Calu3 (cell line): Measurements from ENCODE around the gene MCC. TPM values are rescaled to one million over a fixed set of nuclear protein-coding genes. Genes with fewer than 3 reads are reported as not detected.
A peak's percentile ranks its signal among the peaks of the same experiment; 100 is the strongest.

Experiments
- BruUV-seq: library from RNA; stranded (reverse); fragments of 400-500 nt; replicated peaks from 2 replicates; lab custom pipeline; 2021; lab: Mats Ljungman, UMichigan
- CTCF ChIA-PET: fragments of 300-600 bp; sonication (Branson Sonifier 250); formaldehyde crosslinking; loops from one replicate; lab custom pipeline; 2022; ENCODE audit warnings: antibody characterized with exemption; lab: Charles Lee
- DNase-seq: peaks from one replicate; pipeline ENCODE4 v3.0.0; 2022
- H3K27ac Mint-ChIP-seq: one replicate; pipeline ENCODE4 v1.8.0; 2022; ENCODE audit warnings: mixed read lengths; ENCODE audit not compliant: unreplicated experiment
- H3K27me3 Mint-ChIP-seq: one replicate; pipeline ENCODE4 v1.8.0; 2022; ENCODE audit warnings: mixed read lengths; ENCODE audit not compliant: unreplicated experiment
- H3K36me3 Mint-ChIP-seq: one replicate; pipeline ENCODE4 v1.8.0; 2022; ENCODE audit warnings: mild to moderate bottlenecking, moderate library complexity, mixed read lengths; ENCODE audit not compliant: insufficient read depth, unreplicated experiment
- H3K4me1 Mint-ChIP-seq: one replicate; pipeline ENCODE4 v1.8.0; 2022; ENCODE audit warnings: mild to moderate bottlenecking, low read depth, mixed read lengths; ENCODE audit not compliant: unreplicated experiment
- H3K4me3 Mint-ChIP-seq: one replicate; pipeline ENCODE4 v1.8.0; 2022; ENCODE audit warnings: mild to moderate bottlenecking, low read depth, moderate library complexity, mixed read lengths; ENCODE audit not compliant: unreplicated experiment
- H3K9me3 Mint-ChIP-seq: one replicate; pipeline ENCODE4 v1.8.0; 2022; ENCODE audit warnings: low read depth, mixed read lengths; ENCODE audit not compliant: unreplicated experiment
- CTCF ChIP-seq: fragments of 200-600 bp; IDR thresholded peaks from one replicate; pipeline ENCODE4 v1.8.0; 2022; ENCODE audit warnings: antibody characterized with exemption; ENCODE audit not compliant: unreplicated experiment
- intact Hi-C: fragments of 100-400 bp; cut with micrococcal nuclease; formaldehyde crosslinking; loops from one replicate; pipeline ENCODE4 v1.10.0; 2022; ENCODE audit not compliant: unreplicated experiment
- total RNA-seq: library from RNA; stranded (reverse); gene quantifications from 2 replicates; pipeline ENCODE4 v1.2.3, GENCODE V29; 2022

Gene MCC
- total RNA-seq, 1 experiment from 2014 or later: 2.8 TPM

GRCh38 chr5:113020461-113021273 lies 467.6 kb downstream of the MCC start:
- H3K27ac Mint-ChIP-seq: peak overlapping the region; percentile 87
- DNase-seq: no peak
- H3K4me3 Mint-ChIP-seq: no peak overlapping the region
- no peaks in the 10 kb centered on the region for H3K27me3 Mint-ChIP-seq
- H3K9me3 Mint-ChIP-seq: no peaks in the 10 kb centered on the region
- CTCF ChIA-PET: interaction anchor here (1.1 kb wide), 1 partner anchor 274 kb away, joined by 3 read pairs; no protein-coding TSS in a partner anchor
- H3K36me3 Mint-ChIP-seq: peaks cover 15% of the 10 kb centered on the region
- BruUV-seq: no TSS peak
- no peak for TF ChIP-seq CTCF
- intact Hi-C loops: no loop called here
- H3K4me1 Mint-ChIP-seq: peaks cover 65% of the 10 kb centered on the region

GRCh38 chr5:113017881-113018635 lies 470.2 kb downstream of the MCC start:
- Mint-ChIP-seq H3K27me3 (no peaks in the 10 kb centered on the region), H3K9me3 (no peaks in the 10 kb centered on the region), H3K4me3 (no peak overlapping the region), H3K36me3 (peaks cover 22% of the 10 kb centered on the region), H3K4me1 (peaks cover 61% of the 10 kb centered on the region), H3K27ac (peak overlapping the region; percentile 43)
- CTCF ChIA-PET: no interaction called here
- no peak for DNase-seq
- intact Hi-C loops: no loop called here
- no peak for TF ChIP-seq CTCF
- no TSS peak for BruUV-seq

GRCh38 chr5:113005454-113005853 lies 482.8 kb downstream of the MCC start:
- CTCF ChIA-PET: no interaction called here
- BruUV-seq: no TSS peak
- Mint-ChIP-seq H3K4me1 (no peaks in the 10 kb centered on the region), H3K4me3 (no peak overlapping the region), H3K36me3 (peaks cover 59% of the 10 kb centered on the region), H3K27me3 (no peaks in the 10 kb centered on the region), H3K27ac (peak overlapping the region; percentile 25), H3K9me3 (no peaks in the 10 kb centered on the region)
- intact Hi-C loops: no loop called here
- DNase-seq: no peak
- no peak for TF ChIP-seq CTCF

- Mint-ChIP-seq H3K4me1 (no peaks in the 10 kb centered on the region), H3K36me3 (peaks cover 50% of the 10 kb centered on the region), H3K4me3 (no peak overlapping the region), H3K27me3 (no peaks in the 10 kb centered on the region), H3K9me3 (no peaks in the 10 kb centered on the region), H3K27ac (no peak overlapping the region)
- TF ChIP-seq CTCF: no peak
- CTCF ChIA-PET: no interaction called here
- intact Hi-C loops: no loop called here
- no TSS peak for BruUV-seq
- DNase-seq: no peak
These were observed 484.5 kb downstream of the MCC start for GRCh38 chr5:113003763-113004162.
